IPS-NIHi7 (cell line): Measurements from ENCODE around the gene SGPL1.

Experiments used
- DNase-seq: peaks from one replicate; pipeline ENCODE4 v3.0.0; 2012; ENCODE audit warnings: mixed read lengths; ENCODE audit errors: extremely low spot score

SGPL1 gene

GRCh38 chr10:70921285-70921684, 105.5 kb downstream of the SGPL1 start:
- no peak for DNase-seq

GRCh38 chr10:70923696-70924095, 107.9 kb downstream of the SGPL1 start:
- DNase-seq = no peak

GRCh38 chr10:70925377-70926225, 109.9 kb downstream of the SGPL1 start:
- peak; percentile 94 for DNase-seq

- DNase-seq = no peak
These were observed 110.7 kb downstream of the SGPL1 start for GRCh38 chr10:70926226-70927000.

GRCh38 chr10:70927189-70927943, 111.6 kb downstream of the SGPL1 start:
- DNase-seq = no peak

- no peak for DNase-seq
These were observed 112.4 kb downstream of the SGPL1 start for GRCh38 chr10:70928140-70928539.

- no peak for DNase-seq
These were observed 114.7 kb downstream of the SGPL1 start for GRCh38 chr10:70930263-70931000.
